H9 (cell line): Measurements from ENCODE around the gene IGFBP7. TPM values are rescaled to one million over a fixed set of nuclear protein-coding genes. Genes with fewer than 3 reads are reported as not detected.

Experiments used
- DNase-seq: peaks from one replicate; pipeline ENCODE4 v3.0.0-alpha.2; 2017
- H2AFZ ChIP-seq: one replicate; pipeline ENCODE4 v1.6.1; 2013; ENCODE audit warnings: mild to moderate bottlenecking, low read length, control low read depth, moderate library complexity
- H2AK5ac ChIP-seq: 2 replicates; pipeline ENCODE4 v1.6.1; 2013; ENCODE audit warnings: low read length, control low read depth, mixed read lengths; ENCODE audit not compliant: insufficient read length
- H2BK120ac ChIP-seq: one replicate; pipeline ENCODE4 v1.6.1; 2013; ENCODE audit warnings: low read depth, mild to moderate bottlenecking, low read length, control low read depth, inconsistent platforms; ENCODE audit not compliant: poor library complexity, severe bottlenecking
- H2BK12ac ChIP-seq: 2 replicates; pipeline ENCODE4 v1.6.1; 2013; ENCODE audit warnings: low read length, control low read depth, mixed read lengths, low read depth; ENCODE audit not compliant: insufficient read length
- H2BK15ac ChIP-seq: 2 replicates; pipeline ENCODE4 v1.6.1; 2013; ENCODE audit warnings: low read depth, low read length, control low read depth
- H2BK20ac ChIP-seq: one replicate; pipeline ENCODE4 v1.6.1; 2013; ENCODE audit warnings: low read depth, mild to moderate bottlenecking, low read length, control low read depth, inconsistent platforms; ENCODE audit not compliant: poor library complexity, severe bottlenecking
- H2BK5ac ChIP-seq: 2 replicates; pipeline ENCODE4 v1.6.1; 2013; ENCODE audit warnings: low read length, control low read depth, mixed read lengths; ENCODE audit not compliant: insufficient read length
- H3K14ac ChIP-seq: 2 replicates; pipeline ENCODE4 v1.6.1; 2013; ENCODE audit warnings: low read length, control low read depth; ENCODE audit not compliant: insufficient read depth
- H3K18ac ChIP-seq: 2 replicates; pipeline ENCODE4 v1.6.1; 2013; ENCODE audit warnings: low read depth, mild to moderate bottlenecking, mixed read lengths, low read length, control low read depth; ENCODE audit not compliant: insufficient read length
- H3K23ac ChIP-seq: 2 replicates; pipeline ENCODE4 v1.6.1; 2013; ENCODE audit warnings: low read length, control low read depth, mixed read lengths, low read depth; ENCODE audit not compliant: insufficient read length
- H3K23me2 ChIP-seq: 2 replicates; pipeline ENCODE4 v1.6.1; 2013; ENCODE audit warnings: low read depth, mild to moderate bottlenecking, mixed read lengths, low read length, control low read depth; ENCODE audit not compliant: insufficient read length, poor library complexity, severe bottlenecking
- H3K27ac ChIP-seq: 2 replicates; pipeline ENCODE4 v1.5.1; 2013; ENCODE audit warnings: low read length, control low read depth, mixed read lengths, low read depth; ENCODE audit not compliant: insufficient read length
- H3K27me3 ChIP-seq: 2 replicates; pipeline ENCODE4 v1.6.1; 2013; ENCODE audit warnings: low read length, control low read depth, inconsistent platforms; ENCODE audit not compliant: insufficient read depth
- H3K4ac ChIP-seq: 2 replicates; pipeline ENCODE4 v1.6.1; 2013; ENCODE audit warnings: low read depth, mild to moderate bottlenecking, control low read depth, inconsistent platforms, low read length, moderate library complexity
- H3K4me1 ChIP-seq: 2 replicates; pipeline ENCODE4 v1.6.1; 2013; ENCODE audit warnings: low read length, control low read depth, inconsistent platforms; ENCODE audit not compliant: insufficient read depth
- H3K4me2 ChIP-seq: 2 replicates; pipeline ENCODE4 v1.6.1; 2013; ENCODE audit warnings: low read length, control low read depth, mixed read lengths; ENCODE audit not compliant: insufficient read length, insufficient read depth
- H3K56ac ChIP-seq: 2 replicates; pipeline ENCODE4 v1.6.1; 2013; ENCODE audit warnings: low read depth, mild to moderate bottlenecking, mixed read lengths, low read length, control low read depth; ENCODE audit not compliant: insufficient read length
- H3K79me1 ChIP-seq: 2 replicates; pipeline ENCODE4 v1.6.1; 2013; ENCODE audit warnings: low read depth, mild to moderate bottlenecking, moderate library complexity, low read length, control low read depth, inconsistent platforms; ENCODE audit not compliant: insufficient read depth, poor library complexity, severe bottlenecking
- H3K79me2 ChIP-seq: 2 replicates; pipeline ENCODE4 v1.6.1; 2013; ENCODE audit warnings: low read length, control low read depth, inconsistent platforms; ENCODE audit not compliant: insufficient read depth
- H3K9ac ChIP-seq: 2 replicates; pipeline ENCODE4 v1.6.1; 2013; ENCODE audit warnings: low read length, control low read depth, mixed read lengths; ENCODE audit not compliant: insufficient read length; ENCODE audit errors: extremely low read depth
- H3K9me3 ChIP-seq: one replicate; pipeline ENCODE4 v1.6.1; 2013; ENCODE audit warnings: low read depth, low read length, inconsistent platforms; ENCODE audit not compliant: control insufficient read depth
- H3T11ph ChIP-seq: one replicate; pipeline ENCODE4 v1.6.1; 2013; ENCODE audit warnings: mild to moderate bottlenecking, low read length, control low read depth, inconsistent platforms
- H4K20me1 ChIP-seq: one replicate; pipeline ENCODE4 v1.6.1; 2013; ENCODE audit not compliant: control insufficient read depth, insufficient read length, insufficient read depth
- H4K5ac ChIP-seq: 2 replicates; pipeline ENCODE4 v1.6.1; 2013; ENCODE audit warnings: low read depth, mild to moderate bottlenecking, mixed read lengths, low read length, control low read depth; ENCODE audit not compliant: insufficient read length
- H4K8ac ChIP-seq: replicated peaks from 2 replicates; pipeline ENCODE4 v1.6.1; 2013; ENCODE audit warnings: low read length, control low read depth, mixed read lengths, low read depth; ENCODE audit not compliant: insufficient read length
- H4K91ac ChIP-seq: 2 replicates; pipeline ENCODE4 v1.6.1; 2013; ENCODE audit warnings: low read depth, mild to moderate bottlenecking, moderate library complexity, mixed read lengths, low read length, control low read depth; ENCODE audit not compliant: insufficient read length
- H3K27ac Mint-ChIP-seq, 3 experiments: 2 replicates in 2 of 3; 3 replicates in 1 of 3; pipeline ENCODE4 v1.8.0; 2020 to 2021; ENCODE audit warnings: mixed read lengths in 3 of 3, mild to moderate bottlenecking in 1 of 3, moderate library complexity in 1 of 3
- H3K27me3 Mint-ChIP-seq: 2 replicates; pipeline ENCODE4 v1.8.0; 2021; ENCODE audit warnings: low read depth, mild to moderate bottlenecking, moderate library complexity, mixed read lengths
- H3K36me3 Mint-ChIP-seq, 3 experiments: 2 replicates in 2 of 3; 3 replicates in 1 of 3; pipeline ENCODE4 v1.8.0; 2020 to 2021; ENCODE audit warnings: low read depth in 3 of 3, mixed read lengths in 3 of 3; ENCODE audit not compliant: insufficient read depth in 1 of 3
- H3K4me1 Mint-ChIP-seq, 2 experiments: 2 replicates each; pipeline ENCODE4 v1.8.0; 2020; ENCODE audit warnings: mixed read lengths in 2 of 2
- H3K4me3 Mint-ChIP-seq, 2 experiments: 2 replicates in 1 of 2; 3 replicates in 1 of 2; pipeline ENCODE4 v1.8.0; 2020 to 2021; ENCODE audit warnings: mild to moderate bottlenecking in 2 of 2, mixed read lengths in 2 of 2, moderate library complexity in 1 of 2
- H3K9me3 Mint-ChIP-seq, 2 experiments: 2 replicates in 1 of 2; 3 replicates in 1 of 2; pipeline ENCODE4 v1.8.0; 2020; ENCODE audit warnings: mild to moderate bottlenecking in 2 of 2, mixed read lengths in 2 of 2, moderate library complexity in 1 of 2
- CTCF ChIP-seq: fragments of 200-600 bp; sonication (generic); conservative IDR thresholded peaks from 3 replicates; pipeline ENCODE4 v1.8.0; 2021; ENCODE audit warnings: antibody characterized with exemption, mild to moderate bottlenecking
- WGBS: extraction: QIAGEN DNeasy Blood & Tissue Kit; methylation state at CpG from one replicate; pipeline ENCODE4 v1.1.7; 2013; ENCODE audit warnings: missing lambda C conversion rate, low lambda C conversion rate, mixed read lengths; ENCODE audit not compliant: insufficient read length; ENCODE audit errors: extremely low coverage; 5-methylcytosine and 5-hydroxymethylcytosine counted together
- total RNA-seq: library from RNA; stranded (reverse); gene quantifications from 2 replicates; pipeline ENCODE4 v1.2.1, GENCODE V29; 2021

Gene IGFBP7
- total RNA-seq, 1 experiment from 2014 or later, result 0.37 TPM

DNA sequence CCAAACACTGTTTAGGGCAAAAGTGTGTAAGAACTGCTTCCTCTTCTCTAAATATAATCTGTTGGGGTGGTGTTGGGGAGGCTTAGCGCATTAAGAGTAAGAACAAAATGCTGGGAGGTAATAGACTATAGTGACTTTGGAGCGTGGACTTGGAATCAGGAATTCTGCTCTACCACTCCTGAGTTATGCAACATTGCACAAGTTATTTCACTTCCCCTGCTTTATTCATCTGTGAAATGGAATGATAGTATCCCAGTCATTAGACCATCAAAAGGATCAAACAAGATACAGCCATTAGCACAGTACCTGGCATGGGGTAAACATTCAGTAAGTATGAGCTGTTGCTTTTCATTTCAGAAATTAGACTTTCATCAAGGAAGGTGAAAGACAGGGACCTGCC, 58.7 kb downstream of the IGFBP7 start:
- no peak overlapping the region for H2AK5ac ChIP-seq
- no CpG with 5 or more reads among the region's 2 CpGs for WGBS
- no peak overlapping the region for H2BK15ac ChIP-seq
- no peaks in the 10 kb centered on the region for H3K79me1 ChIP-seq
- TF ChIP-seq CTCF, result no peak
- no peak overlapping the region for H2AFZ ChIP-seq
- H3K27ac ChIP-seq, result no peak overlapping the region
- H3K27ac Mint-ChIP-seq, result no peak overlapping the region
- H3K23me2 ChIP-seq, result no peaks in the 10 kb centered on the region
- H3T11ph ChIP-seq, result no peak overlapping the region
- H3K4me3 Mint-ChIP-seq, result no peak overlapping the region
- no peak overlapping the region for H3K14ac ChIP-seq
- DNase-seq, result no peak
- peaks cover 3 to 8% of the 10 kb centered on the region in 2 experiments; a peak in 4 of 5 replicates for H3K9me3 Mint-ChIP-seq
- no peaks in the 10 kb centered on the region for H3K27me3 ChIP-seq
- H3K4ac ChIP-seq, result no peak overlapping the region
- no peaks in the 10 kb centered on the region for H3K79me2 ChIP-seq
- no peaks in the 10 kb centered on the region for H3K9me3 ChIP-seq
- H3K27me3 Mint-ChIP-seq, result peaks cover 9% of the 10 kb centered on the region
- H3K9ac ChIP-seq, result no peak overlapping the region
- H3K36me3 Mint-ChIP-seq, result peaks cover 0 to 7% (median 4%) of the 10 kb centered on the region in 3 experiments; a peak in 3 of 7 replicates
- H2BK120ac ChIP-seq, result no peak overlapping the region
- H2BK5ac ChIP-seq, result no peak overlapping the region
- no peak overlapping the region for H3K18ac ChIP-seq
- H4K5ac ChIP-seq, result no peak overlapping the region
- no peak overlapping the region for H4K8ac ChIP-seq
- H2BK12ac ChIP-seq, result no peak overlapping the region
- no peak overlapping the region for H3K4me2 ChIP-seq
- H3K56ac ChIP-seq, result no peak overlapping the region
- no peak overlapping the region for H3K23ac ChIP-seq
- peaks cover 6% of the 10 kb centered on the region in 2 experiments; a peak in 3 of 4 replicates for H3K4me1 Mint-ChIP-seq
- no peaks in the 10 kb centered on the region for H3K4me1 ChIP-seq
- no peaks in the 10 kb centered on the region for H4K20me1 ChIP-seq
- H4K91ac ChIP-seq, result no peak overlapping the region
- no peak overlapping the region for H2BK20ac ChIP-seq
